Head of caudate nucleus (tissue), 42 donors: ENCODE data around the gene NDST1.

Source experiments
- DNase-seq, 42 donors: peaks; one replicate each; pipeline versions ENCODE4 v3.0.0 to v3.0.0-alpha.2; 2020 to 2021; ENCODE audit warnings: mixed read lengths in 7 of 42
- intact Hi-C: fragments of 100-400 bp; cut with DNase I; formaldehyde crosslinking; loops from one replicate; pipeline ENCODE4 v1.15.0; 2022

Gene NDST1

DNA sequence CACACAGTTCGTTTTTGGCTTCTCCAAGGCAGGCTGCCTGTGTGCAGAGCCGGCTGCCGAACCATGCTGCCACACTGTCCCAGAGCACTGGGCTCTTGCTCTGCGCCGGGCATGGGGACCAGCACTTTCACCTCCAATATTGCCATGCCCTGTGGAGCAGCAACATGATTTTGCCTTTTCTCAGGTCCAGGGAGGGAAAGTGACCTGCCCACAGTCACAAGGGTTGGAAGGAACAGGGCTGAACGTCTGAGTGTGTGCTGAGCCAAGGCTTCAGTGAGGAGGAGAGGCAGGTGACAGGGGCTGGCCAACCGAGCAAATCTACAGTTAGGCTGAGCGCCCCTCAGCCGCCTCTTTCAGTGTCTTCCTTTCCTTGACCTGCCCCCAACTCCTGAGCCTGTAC, 98.5 kb downstream of the NDST1 start:
- DNase-seq: no peak
- intact Hi-C loops: no loop called here

DNA sequence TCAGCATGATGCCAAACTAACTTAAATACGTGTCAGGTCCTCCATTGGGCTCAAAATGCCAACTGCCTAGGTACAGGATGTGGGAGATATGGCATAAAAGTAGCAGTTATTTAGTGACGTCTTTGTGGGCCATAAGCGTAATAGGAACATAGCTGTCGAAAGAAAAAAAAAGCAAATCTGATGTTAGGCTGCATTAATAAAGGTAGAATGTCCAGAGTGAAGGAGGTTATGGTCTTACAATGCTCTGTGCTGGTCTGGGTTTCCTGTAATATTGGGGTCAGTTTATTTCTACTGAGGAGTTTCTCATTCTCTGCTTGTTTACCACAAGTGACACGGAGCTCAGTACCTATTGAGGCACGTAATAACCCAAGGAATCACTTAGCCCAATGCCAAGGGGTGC, 99.2 kb downstream of the NDST1 start:
- DNase-seq: no peak
- intact Hi-C loops: no loop called here
